NCI-H69 (cell line): Measurements from ENCODE around the gene ZBTB38.

ENCODE experiments used
- DNase-seq: peaks from one replicate; lab custom pipeline; 2025; lab: John Stamatoyannopoulos, UW

ZBTB38 gene

GRCh38 chr3:141403576-141403975, 35.3 kb downstream of the ZBTB38 start:
- DNase-seq = no peak

GRCh38 chr3:141405025-141405424, 36.7 kb downstream of the ZBTB38 start:
- no peak for DNase-seq

- DNase-seq = no peak
Measured at GRCh38 chr3:141405591-141405990, 37.3 kb downstream of the ZBTB38 start.

- DNase-seq = no peak
Measured at GRCh38 chr3:141406265-141406664, 38.0 kb downstream of the ZBTB38 start.

- no peak for DNase-seq
Measured at GRCh38 chr3:141407047-141407446, 38.7 kb downstream of the ZBTB38 start.

- DNase-seq = no peak
Measured at GRCh38 chr3:141407825-141408224, 39.5 kb downstream of the ZBTB38 start.

- no peak for DNase-seq
Measured at GRCh38 chr3:141408596-141408995, 40.3 kb downstream of the ZBTB38 start.

- DNase-seq = no peak
Measured at GRCh38 chr3:141409940-141410241, 41.6 kb downstream of the ZBTB38 start.

GRCh38 chr3:141410408-141410807, 42.1 kb downstream of the ZBTB38 start:
- DNase-seq = peak; percentile 79

- peak; percentile 59 for DNase-seq
Measured at GRCh38 chr3:141410846-141411245, 42.5 kb downstream of the ZBTB38 start.

GRCh38 chr3:141411251-141411771, 43.0 kb downstream of the ZBTB38 start:
- DNase-seq = peak; percentile 21

- peak; percentile 72 for DNase-seq
Measured at GRCh38 chr3:141412087-141412935, 44.0 kb downstream of the ZBTB38 start.

GRCh38 chr3:141412936-141413354, 44.6 kb downstream of the ZBTB38 start:
- DNase-seq = peak; percentile 2

GRCh38 chr3:141413391-141413790, 45.1 kb downstream of the ZBTB38 start:
- DNase-seq = no peak

GRCh38 chr3:141413801-141414689, 45.7 kb downstream of the ZBTB38 start:
- no peak for DNase-seq

- no peak for DNase-seq
Measured at GRCh38 chr3:141414800-141415462, 46.6 kb downstream of the ZBTB38 start.

GRCh38 chr3:141415953-141416352, 47.6 kb downstream of the ZBTB38 start:
- no peak for DNase-seq
